ENCODE measurements around the gene TMEM198. TPM values are rescaled to one million over a fixed set of nuclear protein-coding genes. Genes with fewer than 3 reads are reported as not detected.

TMEM198 gene
- polyA plus RNA-seq, 1 donor from 2014 or later, result 44.0 TPM

- Histone ChIP-seq H2AFZ (ENCODE audit: low read depth, low read length) (peak overlapping the region; percentile 51), H4K20me1 (ENCODE audit: insufficient read depth) (no peaks in the 10 kb centered on the region), H3K9ac (ENCODE audit: low read length) (peak overlapping the region; percentile 83), H3K36me3 (ENCODE audit: insufficient read depth, low read length) (no peaks in the 10 kb centered on the region), H3K79me2 (replicated peaks; ENCODE audit: insufficient read depth, low read length) (no peaks in the 10 kb centered on the region), H3K27me3 (ENCODE audit: insufficient read depth, low read depth, low read length) (no peaks in the 10 kb centered on the region), H3K9me2 (ENCODE audit: insufficient read depth, low read length) (no peaks in the 10 kb centered on the region), H3K27ac (ENCODE audit: low read length) (peak overlapping the region; percentile 85), H3K4me2 (ENCODE audit: low read length) (peak overlapping the region; percentile 72), H3K9me3 (ENCODE audit: low read length) (no peaks in the 10 kb centered on the region), H3K4me3 (ENCODE audit: low read length) (peak overlapping the region; percentile 75), H3F3A (ENCODE audit: insufficient read depth, low read length, poor library complexity, severe bottlenecking) (no peaks in the 10 kb centered on the region)
- TF ChIP-seq POLR2AphosphoS5 (IDR thresholded peaks at IDR 0.05) (no peak), EP300 (conservative IDR thresholded peaks at IDR 0.05; ENCODE audit: poor library complexity, severe bottlenecking) (no peak), MXI1 (conservative IDR thresholded peaks at IDR 0.05; ENCODE audit: poor library complexity, severe bottlenecking) (no peak), SMC3 (conservative IDR thresholded peaks at IDR 0.05; ENCODE audit: poor library complexity) (no peak), TAF1 (IDR thresholded peaks at IDR 0.05; ENCODE audit: low read depth) (no peak)
- TF ChIP-seq, protein P1, sequence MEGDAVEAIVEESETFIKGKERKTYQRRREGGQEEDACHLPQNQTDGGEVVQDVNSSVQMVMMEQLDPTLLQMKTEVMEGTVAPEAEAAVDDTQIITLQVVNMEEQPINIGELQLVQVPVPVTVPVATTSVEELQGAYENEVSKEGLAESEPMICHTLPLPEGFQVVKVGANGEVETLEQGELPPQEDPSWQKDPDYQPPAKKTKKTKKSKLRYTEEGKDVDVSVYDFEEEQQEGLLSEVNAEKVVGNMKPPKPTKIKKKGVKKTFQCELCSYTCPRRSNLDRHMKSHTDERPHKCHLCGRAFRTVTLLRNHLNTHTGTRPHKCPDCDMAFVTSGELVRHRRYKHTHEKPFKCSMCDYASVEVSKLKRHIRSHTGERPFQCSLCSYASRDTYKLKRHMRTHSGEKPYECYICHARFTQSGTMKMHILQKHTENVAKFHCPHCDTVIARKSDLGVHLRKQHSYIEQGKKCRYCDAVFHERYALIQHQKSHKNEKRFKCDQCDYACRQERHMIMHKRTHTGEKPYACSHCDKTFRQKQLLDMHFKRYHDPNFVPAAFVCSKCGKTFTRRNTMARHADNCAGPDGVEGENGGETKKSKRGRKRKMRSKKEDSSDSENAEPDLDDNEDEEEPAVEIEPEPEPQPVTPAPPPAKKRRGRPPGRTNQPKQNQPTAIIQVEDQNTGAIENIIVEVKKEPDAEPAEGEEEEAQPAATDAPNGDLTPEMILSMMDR (IDR thresholded peaks at IDR 0.05; ENCODE audit: poor library complexity, severe bottlenecking), result no peak
Observed at GRCh38 chr2:219598308-219599078, 54.7 kb downstream of the TMEM198 start.

Small RNA genes lying within 50 kb of the gene (small RNA-seq; reads per million reads assigned to genes)
- gene MIR3132 (0 to 0.42 (median 0) reads per million in 3 experiments), gene RN7SKP213 (0 to 0.08 (median 0) reads per million in 3 experiments)

Other genes starting within 250 kb of the TMEM198 start
- gene PTPRN, start 234.6 kb upstream of the TMEM198 start, polyA plus RNA-seq, result 66.4 and 82.1 TPM in 2 replicates
- gene RESP18, start 211.3 kb upstream of the TMEM198 start, polyA plus RNA-seq, result not detected in 2 replicates
- gene DNPEP, start 156.1 kb upstream of the TMEM198 start, polyA plus RNA-seq, result 11.9 and 16.7 TPM in 2 replicates
- gene DES, start 125.7 kb upstream of the TMEM198 start, polyA plus RNA-seq, result not detected in 2 replicates
- gene SPEG, start 109.2 kb upstream of the TMEM198 start, polyA plus RNA-seq, result 58.3 and 87.6 TPM in 2 replicates
- 16.9 and 20.4 TPM in 2 replicates for gene GMPPA, start 45.1 kb upstream of the TMEM198 start, polyA plus RNA-seq
- 2.7 and 8.9 TPM in 2 replicates for gene ASIC4, start 29.5 kb upstream of the TMEM198 start, polyA plus RNA-seq
- 24.3 and 28.6 TPM in 2 replicates for gene CHPF, start 219 bp upstream of the TMEM198 start, polyA plus RNA-seq
- gene OBSL1, start 27.5 kb downstream of the TMEM198 start, polyA plus RNA-seq, result 59.7 and 75.2 TPM in 2 replicates
- 2.7 and 5.6 TPM in 2 replicates for gene INHA, start 28.3 kb downstream of the TMEM198 start, polyA plus RNA-seq
- 54.9 and 55.0 TPM in 2 replicates for gene STK11IP, start 53.8 kb downstream of the TMEM198 start, polyA plus RNA-seq
- 18.7 and 25.3 TPM in 2 replicates for gene SLC4A3, start 83.6 kb downstream of the TMEM198 start, polyA plus RNA-seq